MG63 (cell line): ENCODE data around the gene SELENON. TPM values are rescaled to one million over a fixed set of nuclear protein-coding genes. Genes with fewer than 3 reads are reported as not detected.
A peak's percentile ranks its signal among the peaks of the same experiment; 100 is the strongest.
"Not testable (repeated sequence)": the region's sequence is repeated elsewhere in the genome, so short reads cannot be mapped to it uniquely, and the experiment has no call there.

Experiments used
- DNase-seq: peaks from one replicate; pipeline ENCODE4 v3.0.0-alpha.2; 2020
- H3K27me3 ChIP-seq: fragments of 250-450 bp; sonication (Bioruptor Pico); 2 replicates; pipeline ENCODE4 v1.5.1; 2020; ENCODE audit warnings: mild to moderate bottlenecking, moderate library complexity
- H3K36me3 ChIP-seq: fragments of 250-450 bp; sonication (Bioruptor Pico); 2 replicates; pipeline ENCODE4 v1.5.1; 2020; ENCODE audit warnings: mild to moderate bottlenecking, moderate library complexity
- H3K4me3 ChIP-seq: fragments of 250-450 bp; sonication (Bioruptor Pico); 2 replicates; pipeline ENCODE4 v1.5.1; 2020; ENCODE audit warnings: mild to moderate bottlenecking, moderate library complexity
- H3K9me3 ChIP-seq: fragments of 250-450 bp; sonication (Bioruptor Pico); 2 replicates; pipeline ENCODE4 v1.5.1; 2020; ENCODE audit warnings: mild to moderate bottlenecking, moderate library complexity
- total RNA-seq: library from RNA; depleted of rRNA; stranded (reverse); fragments of >200 nt; shearing (Covaris generic); gene quantifications from 2 replicates; pipeline ENCODE4 v1.2.3, GENCODE V29; 2014; ENCODE audit warnings: low replicate concordance

Gene SELENON
- total RNA-seq, 1 experiment from 2014 or later = 18.8 TPM

GRCh38 chr1:25831569-25832196, 31.7 kb downstream of the SELENON start:
- peaks cover 79% of the 10 kb centered on the region for H3K36me3 ChIP-seq
- no peak for DNase-seq
- H3K4me3 ChIP-seq = no peak overlapping the region
- no peaks in the 10 kb centered on the region for H3K27me3 ChIP-seq
- no peaks in the 10 kb centered on the region for H3K9me3 ChIP-seq

GRCh38 chr1:25832336-25833037, 32.5 kb downstream of the SELENON start:
- Histone ChIP-seq H3K9me3 (no peaks in the 10 kb centered on the region), H3K36me3 (peaks cover 74% of the 10 kb centered on the region), H3K4me3 (no peak overlapping the region), H3K27me3 (no peaks in the 10 kb centered on the region)
- no peak for DNase-seq

- Histone ChIP-seq H3K36me3 (peaks cover 67% of the 10 kb centered on the region), H3K4me3 (no peak overlapping the region), H3K9me3 (no peaks in the 10 kb centered on the region), H3K27me3 (no peaks in the 10 kb centered on the region)
- no peak for DNase-seq
Measured at GRCh38 chr1:25833158-25833557, 33.2 kb downstream of the SELENON start.

- Histone ChIP-seq H3K36me3 (peaks cover 54% of the 10 kb centered on the region), H3K4me3 (no peak overlapping the region), H3K9me3 (no peaks in the 10 kb centered on the region), H3K27me3 (no peaks in the 10 kb centered on the region)
- DNase-seq = no peak
Measured at GRCh38 chr1:25834894-25835293, 34.9 kb downstream of the SELENON start.

- Histone ChIP-seq H3K9me3 (no peaks in the 10 kb centered on the region), H3K4me3 (no peak overlapping the region), H3K36me3 (peaks cover 36% of the 10 kb centered on the region), H3K27me3 (no peaks in the 10 kb centered on the region)
- DNase-seq = peak; percentile 35
Measured at GRCh38 chr1:25836695-25837094, 36.7 kb downstream of the SELENON start.

- no peak for DNase-seq
- Histone ChIP-seq H3K4me3 (no peak overlapping the region), H3K9me3 (no peaks in the 10 kb centered on the region), H3K36me3 (peaks cover 31% of the 10 kb centered on the region), H3K27me3 (no peaks in the 10 kb centered on the region)
Measured at GRCh38 chr1:25837262-25837875, 37.4 kb downstream of the SELENON start.

GRCh38 chr1:25839808-25840207, 39.8 kb downstream of the SELENON start:
- H3K9me3 ChIP-seq, DNase-seq, H3K27me3 ChIP-seq, H3K4me3 ChIP-seq: not testable (repeated sequence)
- H3K36me3 ChIP-seq = peaks cover 12% of the 10 kb centered on the region

- Histone ChIP-seq H3K9me3 (no peaks in the 10 kb centered on the region), H3K27me3 (no peaks in the 10 kb centered on the region), H3K36me3 (no peaks in the 10 kb centered on the region; the same call in 1 of the 2 replicates), H3K4me3 (no peak overlapping the region)
- DNase-seq = no peak
Measured at GRCh38 chr1:25843483-25843882, 43.5 kb downstream of the SELENON start.

GRCh38 chr1:25844536-25845337, 44.7 kb downstream of the SELENON start:
- Histone ChIP-seq H3K9me3 (no peaks in the 10 kb centered on the region), H3K4me3 (no peak overlapping the region), H3K36me3 (no peaks in the 10 kb centered on the region), H3K27me3 (no peaks in the 10 kb centered on the region)
- DNase-seq = no peak

GRCh38 chr1:25845664-25846063, 45.7 kb downstream of the SELENON start:
- Histone ChIP-seq H3K27me3 (no peaks in the 10 kb centered on the region), H3K4me3 (no peak overlapping the region), H3K36me3 (no peaks in the 10 kb centered on the region; the same call in 1 of the 2 replicates), H3K9me3 (no peaks in the 10 kb centered on the region)
- no peak for DNase-seq

- H3K9me3 ChIP-seq = peaks cover 3% of the 10 kb centered on the region; the same call in 1 of the 2 replicates
- no peaks in the 10 kb centered on the region; the same call in none of the 2 replicates for H3K36me3 ChIP-seq
- no peak for DNase-seq
- no peak overlapping the region for H3K4me3 ChIP-seq
- no peaks in the 10 kb centered on the region for H3K27me3 ChIP-seq
Measured at GRCh38 chr1:25847929-25848328, 47.9 kb downstream of the SELENON start.

GRCh38 chr1:25848531-25848930, 48.5 kb downstream of the SELENON start:
- no peaks in the 10 kb centered on the region; the same call in none of the 2 replicates for H3K36me3 ChIP-seq
- no peak overlapping the region for H3K4me3 ChIP-seq
- DNase-seq = no peak
- H3K9me3 ChIP-seq = peaks cover 3% of the 10 kb centered on the region; the same call in 1 of the 2 replicates
- H3K27me3 ChIP-seq = no peaks in the 10 kb centered on the region

GRCh38 chr1:25854554-25854953, 54.6 kb downstream of the SELENON start:
- no peak for DNase-seq

GRCh38 chr1:25856856-25857255, 56.9 kb downstream of the SELENON start:
- Histone ChIP-seq H3K9me3 (no peaks in the 10 kb centered on the region; the same call in 1 of the 2 replicates), H3K27me3 (no peaks in the 10 kb centered on the region), H3K36me3 (peaks cover 2% of the 10 kb centered on the region; the same call in 1 of the 2 replicates), H3K4me3 (no peak overlapping the region)
- no peak for DNase-seq

More at GRCh38 chr1:25854554-25854953, 54.6 kb downstream of the SELENON start:
- Histone ChIP-seq H3K9me3 (peaks cover 3% of the 10 kb centered on the region; the same call in 1 of the 2 replicates), H3K27me3 (no peaks in the 10 kb centered on the region), H3K36me3 (peaks cover 2% of the 10 kb centered on the region), H3K4me3 (no peak overlapping the region)

- H3K9me3 ChIP-seq = no peaks in the 10 kb centered on the region; the same call in 1 of the 2 replicates
- no peak for DNase-seq
- H3K36me3 ChIP-seq = peaks cover 2% of the 10 kb centered on the region; the same call in 1 of the 2 replicates
- H3K4me3 ChIP-seq = peak overlapping the region; percentile 85
- no peaks in the 10 kb centered on the region for H3K27me3 ChIP-seq
Measured at GRCh38 chr1:25858494-25858893, 58.5 kb downstream of the SELENON start.

GRCh38 chr1:25858906-25859789, 59.2 kb downstream of the SELENON start, which contains the start of gene AUNIP:
Gene AUNIP (minus strand): TSS chr1:25859457. CDS start chr1:25859357, 100 bp downstream.
- H3K4me3 ChIP-seq = peak within 1 kb of the TSS; percentile 85
- H3K27me3 ChIP-seq = no peaks in the 10 kb centered on the region
- peaks cover 1% of the 10 kb centered on the region; the same call in 1 of the 2 replicates for H3K36me3 ChIP-seq
- DNase-seq = peak; percentile 86
- H3K9me3 ChIP-seq = no peaks in the 10 kb centered on the region; the same call in 1 of the 2 replicates
